Measurements from ENCODE around the gene MUC6. TPM values are rescaled to one million over a fixed set of nuclear protein-coding genes. Genes with fewer than 3 reads are reported as not detected.

MUC6 gene
- total and polyA plus RNA-seq, 2 of the 8 experiments (the other 6 are each of a cell fraction or from before 2014, with no cell fraction given) = not detected

GRCh38 chr11:1067812-1068496 lies 31.4 kb upstream of the MUC6 start (continued):
- TF ChIP-seq, protein P1, sequence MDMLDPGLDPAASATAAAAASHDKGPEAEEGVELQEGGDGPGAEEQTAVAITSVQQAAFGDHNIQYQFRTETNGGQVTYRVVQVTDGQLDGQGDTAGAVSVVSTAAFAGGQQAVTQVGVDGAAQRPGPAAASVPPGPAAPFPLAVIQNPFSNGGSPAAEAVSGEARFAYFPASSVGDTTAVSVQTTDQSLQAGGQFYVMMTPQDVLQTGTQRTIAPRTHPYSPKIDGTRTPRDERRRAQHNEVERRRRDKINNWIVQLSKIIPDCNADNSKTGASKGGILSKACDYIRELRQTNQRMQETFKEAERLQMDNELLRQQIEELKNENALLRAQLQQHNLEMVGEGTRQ (IDR thresholded peaks at IDR 0.05; ENCODE audit: low read length) = no peak
- TF ChIP-seq TCF12 (IDR thresholded peaks at IDR 0.05; ENCODE audit: low read depth, low read length) (no peak), BRCA1 (IDR thresholded peaks at IDR 0.05; ENCODE audit: low read depth, low read length) (no peak), EZH2 (IDR thresholded peaks at IDR 0.05; ENCODE audit: low read depth, low read length, severe bottlenecking) (no peak), SIN3A (conservative IDR thresholded peaks at IDR 0.05 in 1 of 2, IDR thresholded peaks at IDR 0.05 in 1 of 2; ENCODE audit: low read depth in 1 of 2, low read length in 2 of 2) (no peak)

Measured in H1 (cell line).